H1 (cell line): ENCODE measurements around the gene ACTG1. TPM values are rescaled to one million over a fixed set of nuclear protein-coding genes. Genes with fewer than 3 reads are reported as not detected.

Source experiments
- CTCF ChIA-PET: fragments of 300-600 bp; sonication (Branson Sonifier 250); formaldehyde crosslinking; loops from one replicate; lab custom pipeline; 2021; ENCODE audit not compliant: partially characterized antibody; lab: Charles Lee
- POLR2A ChIA-PET: fragments of 300-600 bp; sonication (Branson Sonifier 250); formaldehyde crosslinking; loops from one replicate; lab custom pipeline; 2021; ENCODE audit warnings: inconsistent platforms; ENCODE audit not compliant: partially characterized antibody; lab: Charles Lee
- DNase-seq, 2 experiments: peaks; one replicate each; pipeline versions ENCODE4 v3.0.0 to v3.0.0-alpha.2; 2010 to 2022; ENCODE audit warnings: low spot score in 2 of 2, low read depth in 1 of 2, mixed read lengths in 1 of 2
- FAIRE-seq: peaks from 2 replicates; lab custom pipeline; 2011; peaks lifted over from hg19 to GRCh38; lab: Jason Lieb, UNC
- H2AFZ ChIP-seq: 2 replicates; pipeline ENCODE4 v1.8.1; 2012; ENCODE audit warnings: low read length, inconsistent platforms
- H2AK5ac ChIP-seq: 2 replicates; pipeline ENCODE4 v1.6.1; 2013; ENCODE audit warnings: low read depth, low read length
- H2BK120ac ChIP-seq: replicated peaks from 2 replicates; pipeline ENCODE3; 2013; ENCODE audit warnings: low read depth, low read length, inconsistent platforms
- H2BK12ac ChIP-seq: 2 replicates; pipeline ENCODE4 v1.6.1; 2013; ENCODE audit warnings: low read depth, low read length
- H2BK15ac ChIP-seq: 2 replicates; pipeline ENCODE4 v1.6.1; 2013; ENCODE audit warnings: low read length
- H2BK20ac ChIP-seq: 2 replicates; pipeline ENCODE4 v1.6.1; 2013; ENCODE audit warnings: low read length
- H2BK5ac ChIP-seq: 2 replicates; pipeline ENCODE4 v1.6.1; 2013; ENCODE audit warnings: low read depth, low read length
- H3K14ac ChIP-seq: 2 replicates; pipeline ENCODE4 v1.6.1; 2013; ENCODE audit warnings: inconsistent platforms; ENCODE audit not compliant: insufficient read length
- H3K18ac ChIP-seq: 2 replicates; pipeline ENCODE4 v1.6.1; 2013; ENCODE audit warnings: low read length; ENCODE audit errors: extremely low read depth
- H3K23ac ChIP-seq: 2 replicates; pipeline ENCODE4 v1.6.1; 2013; ENCODE audit warnings: inconsistent platforms; ENCODE audit not compliant: insufficient read length
- H3K23me2 ChIP-seq: 2 replicates; pipeline ENCODE4 v1.6.1; 2013; ENCODE audit warnings: low read depth, low read length
- H3K27ac ChIP-seq: 2 replicates; pipeline ENCODE4 v1.6.1; 2011; ENCODE audit warnings: low read depth, low read length, inconsistent platforms
- H3K27me3 ChIP-seq, 4 experiments: replicated peaks in 1 of 4; 1 replicate in 1 of 4; 2 replicates in 3 of 4; pipeline versions ENCODE4 v1.6.1 to v1.8.1; 2011 to 2013; ENCODE audit warnings: low read length in 3 of 4, mild to moderate bottlenecking in 3 of 4, inconsistent platforms in 2 of 4, mixed read lengths in 2 of 4, moderate library complexity in 1 of 4; ENCODE audit not compliant: control insufficient read depth in 3 of 4, insufficient read depth in 3 of 4; ENCODE audit errors: extremely low read depth in 1 of 4
- H3K36me3 ChIP-seq, 4 experiments: 2 replicates each; pipeline versions ENCODE4 v1.6.1 to v1.8.1; 2011 to 2013; ENCODE audit warnings: mild to moderate bottlenecking in 4 of 4, low read length in 3 of 4, moderate library complexity in 2 of 4, control low read depth in 1 of 4, inconsistent platforms in 1 of 4; ENCODE audit not compliant: insufficient read depth in 4 of 4, control insufficient read depth in 2 of 4
- H3K4ac ChIP-seq: replicated peaks from 2 replicates; pipeline ENCODE3; 2013; ENCODE audit warnings: low read length, low read depth, mixed read lengths, inconsistent platforms; ENCODE audit not compliant: insufficient read length
- H3K4me1 ChIP-seq, 4 experiments: replicated peaks in 1 of 4; 1 replicate in 1 of 4; 2 replicates in 3 of 4; pipeline versions ENCODE4 v1.6.1 to v1.8.1; 2011 to 2013; ENCODE audit warnings: low read length in 3 of 4, inconsistent platforms in 2 of 4, mixed read lengths in 1 of 4; ENCODE audit not compliant: insufficient read depth in 4 of 4, control insufficient read depth in 3 of 4
- H3K4me2 ChIP-seq, 2 experiments: 2 replicates each; pipeline versions ENCODE4 v1.6.1 to v1.8.1; 2011 to 2013; ENCODE audit warnings: low read depth in 2 of 2, low read length in 2 of 2, control low read depth in 1 of 2, inconsistent platforms in 1 of 2, mild to moderate bottlenecking in 1 of 2; ENCODE audit not compliant: insufficient read depth in 1 of 2
- H3K4me3 ChIP-seq, 4 experiments: fragments of 200-600, 300-600 bp in 1 of 4; sonication (generic), shearing (Covaris generic), sonication (Bioruptor Twin) in 1 of 4; 2 replicates each; pipeline versions ENCODE4 v1.5.1 to v1.8.1; 2011 to 2016; ENCODE audit warnings: low read length in 4 of 4, low read depth in 3 of 4, control low read depth in 2 of 4, inconsistent platforms in 2 of 4, mild to moderate bottlenecking in 2 of 4, mixed read lengths in 1 of 4, moderate library complexity in 1 of 4; ENCODE audit not compliant: insufficient read depth in 2 of 4; ENCODE audit errors: extremely low read depth in 1 of 4
- H3K56ac ChIP-seq: replicated peaks from 2 replicates; pipeline ENCODE3; 2013; ENCODE audit warnings: low read depth, mild to moderate bottlenecking, mixed read lengths, low read length, inconsistent platforms; ENCODE audit not compliant: insufficient read length
- H3K79me1 ChIP-seq: 2 replicates; pipeline ENCODE4 v1.6.1; 2013; ENCODE audit warnings: low read depth, low read length, control low read depth
- H3K79me2 ChIP-seq, 2 experiments: 2 replicates each; pipeline versions ENCODE4 v1.6.1 to v1.8.1; 2012 to 2013; ENCODE audit warnings: low read length in 2 of 2, mild to moderate bottlenecking in 2 of 2, inconsistent platforms in 1 of 2; ENCODE audit not compliant: insufficient read depth in 2 of 2, control insufficient read depth in 1 of 2
- H3K9ac ChIP-seq, 4 experiments: replicated peaks in 1 of 4; 1 replicate in 1 of 4; 2 replicates in 3 of 4; pipeline versions ENCODE4 v1.6.1 to v1.8.1; 2011 to 2013; ENCODE audit warnings: low read depth in 3 of 4, low read length in 3 of 4, control low read depth in 2 of 4, mild to moderate bottlenecking in 2 of 4, moderate library complexity in 2 of 4, inconsistent platforms in 1 of 4; ENCODE audit errors: extremely low read depth in 1 of 4
- H3K9me3 ChIP-seq, 2 experiments: 2 replicates each; pipeline versions ENCODE4 v1.6.1 to v1.8.1; 2012 to 2013; ENCODE audit warnings: mild to moderate bottlenecking in 2 of 2, moderate library complexity in 2 of 2, control low read depth in 1 of 2, inconsistent platforms in 1 of 2, low read depth in 1 of 2, low read length in 1 of 2, mixed read lengths in 1 of 2; ENCODE audit not compliant: insufficient read depth in 2 of 2
- H4K20me1 ChIP-seq, 2 experiments: replicated peaks in 1 of 2; 2 replicates each; pipeline versions ENCODE3 to v1.8.1; 2011 to 2013; ENCODE audit warnings: inconsistent platforms in 2 of 2, low read length in 2 of 2, mild to moderate bottlenecking in 1 of 2; ENCODE audit not compliant: insufficient read depth in 2 of 2, control insufficient read depth in 1 of 2
- H4K5ac ChIP-seq: 2 replicates; pipeline ENCODE4 v1.6.1; 2013; ENCODE audit warnings: low read length, low read depth, mixed read lengths, inconsistent platforms; ENCODE audit not compliant: insufficient read length
- H4K8ac ChIP-seq: 2 replicates; pipeline ENCODE4 v1.8.0; 2013; ENCODE audit warnings: mild to moderate bottlenecking, moderate library complexity, low read length, inconsistent platforms; ENCODE audit not compliant: insufficient read depth; ENCODE audit errors: extremely low read depth
- H4K91ac ChIP-seq: replicated peaks from 2 replicates; pipeline ENCODE3; 2013; ENCODE audit warnings: low read length, mixed read lengths, inconsistent platforms; ENCODE audit not compliant: insufficient read length
- CBX5 ChIP-seq: fragments of 300-800, 300-1000 bp; sonication (generic); IDR thresholded peaks from 2 replicates; pipeline ENCODE4 v1.7.1; 2016; ENCODE audit warnings: antibody characterized with exemption, low read length, low read depth
- CREB1 ChIP-seq: IDR thresholded peaks from 2 replicates; pipeline ENCODE4 v1.6.1; 2012; ENCODE audit warnings: inconsistent platforms
- JUN ChIP-seq: IDR thresholded peaks from 2 replicates; pipeline ENCODE4 v1.6.1; 2011; ENCODE audit warnings: low read depth, mild to moderate bottlenecking, improper control_type of control experiment, low read length
- KDM1A ChIP-seq: fragments of 200-600, 300-600 bp; sonication (generic); IDR thresholded peaks from 2 replicates; pipeline ENCODE4 v1.7.1; 2016; ENCODE audit warnings: mild to moderate bottlenecking, low read length, borderline replicate concordance
- MAFK ChIP-seq: IDR thresholded peaks from 2 replicates; pipeline ENCODE4 v1.6.1; 2012; ENCODE audit warnings: low read depth, mild to moderate bottlenecking, improper control_type of control experiment, low read length
- PHF8 ChIP-seq: fragments of 200-600 bp; sonication (generic); conservative IDR thresholded peaks from 2 replicates; pipeline ENCODE4 v1.7.1; 2012; ENCODE audit warnings: low read depth, mild to moderate bottlenecking, inconsistent platforms, low read length, moderate library complexity
- POU5F1 ChIP-seq: IDR thresholded peaks from 2 replicates; pipeline ENCODE4 v1.6.1; 2011; ENCODE audit warnings: low read depth, mild to moderate bottlenecking, low read length, moderate library complexity
- RBBP5 ChIP-seq: IDR thresholded peaks from 2 replicates; pipeline ENCODE4 v1.7.1; 2012; ENCODE audit warnings: low read depth, mild to moderate bottlenecking, inconsistent platforms, low read length, moderate library complexity, borderline replicate concordance
- RXRA ChIP-seq: IDR thresholded peaks from 2 replicates; pipeline ENCODE4 v1.6.1; 2011; ENCODE audit warnings: low read depth, mild to moderate bottlenecking, low read length, moderate library complexity; ENCODE audit not compliant: insufficient read depth
- ZNF274 ChIP-seq: IDR thresholded peaks from 2 replicates; pipeline ENCODE4 v1.7.0; 2012; ENCODE audit warnings: low read length, borderline replicate concordance; ENCODE audit errors: extremely low read depth
- WGBS, 2 experiments: shearing (Covaris generic) in 1 of 2; methylation state at CpG; one replicate each; pipeline versions ENCODE4 v1.1.6 to v1.1.7; 2013 to 2015; ENCODE audit warnings: low lambda C conversion rate in 2 of 2, mixed read lengths in 2 of 2, inconsistent platforms in 1 of 2, low coverage in 1 of 2, missing lambda C conversion rate in 1 of 2; ENCODE audit not compliant: insufficient replicate concordance in 2 of 2, insufficient coverage in 1 of 2, insufficient read length in 1 of 2; ENCODE audit errors: extremely low coverage in 1 of 2, missing lambda C conversion rate in 1 of 2; 5-methylcytosine and 5-hydroxymethylcytosine counted together
- polyA plus RNA-seq, 7 experiments: library from polyadenylated mRNA; depleted of rRNA in 3 of 7; stranded (reverse) in 5 of 7; unstranded in 2 of 7; fragments of >200 nt in 5 of 7; fragments of 200-250 nt in 2 of 7; gene quantifications; 1 replicate in 5 of 7; 2 replicates in 1 of 7; 4 replicates in 1 of 7; pipeline versions ENCODE4 v1.2.1 to v1.2.3, GENCODE V29; 2011 to 2013; ENCODE audit warnings: missing spikeins in 2 of 7, mixed read lengths in 2 of 7
- total RNA-seq: library from RNA; stranded (reverse); fragmentation: NEBNext Ultra II Directional; extraction: Animal tissue kit (Norgen Biotek cat#: 25700); gene quantifications from 2 replicates; pipeline ENCODE4 v1.2.1, GENCODE V29; 2021
- TF ChIP-seq, protein P1 (sequence below): IDR thresholded peaks from 2 replicates; pipeline ENCODE4 v1.6.1; 2011; ENCODE audit warnings: low read depth, mild to moderate bottlenecking, low read length; ENCODE audit not compliant: insufficient read depth

Gene ACTG1
- total and polyA plus RNA-seq, 2 of the 8 experiments (the other 6 are each of a cell fraction or from before 2014, with no cell fraction given) = 3,535 to 5,010 TPM

DNA sequence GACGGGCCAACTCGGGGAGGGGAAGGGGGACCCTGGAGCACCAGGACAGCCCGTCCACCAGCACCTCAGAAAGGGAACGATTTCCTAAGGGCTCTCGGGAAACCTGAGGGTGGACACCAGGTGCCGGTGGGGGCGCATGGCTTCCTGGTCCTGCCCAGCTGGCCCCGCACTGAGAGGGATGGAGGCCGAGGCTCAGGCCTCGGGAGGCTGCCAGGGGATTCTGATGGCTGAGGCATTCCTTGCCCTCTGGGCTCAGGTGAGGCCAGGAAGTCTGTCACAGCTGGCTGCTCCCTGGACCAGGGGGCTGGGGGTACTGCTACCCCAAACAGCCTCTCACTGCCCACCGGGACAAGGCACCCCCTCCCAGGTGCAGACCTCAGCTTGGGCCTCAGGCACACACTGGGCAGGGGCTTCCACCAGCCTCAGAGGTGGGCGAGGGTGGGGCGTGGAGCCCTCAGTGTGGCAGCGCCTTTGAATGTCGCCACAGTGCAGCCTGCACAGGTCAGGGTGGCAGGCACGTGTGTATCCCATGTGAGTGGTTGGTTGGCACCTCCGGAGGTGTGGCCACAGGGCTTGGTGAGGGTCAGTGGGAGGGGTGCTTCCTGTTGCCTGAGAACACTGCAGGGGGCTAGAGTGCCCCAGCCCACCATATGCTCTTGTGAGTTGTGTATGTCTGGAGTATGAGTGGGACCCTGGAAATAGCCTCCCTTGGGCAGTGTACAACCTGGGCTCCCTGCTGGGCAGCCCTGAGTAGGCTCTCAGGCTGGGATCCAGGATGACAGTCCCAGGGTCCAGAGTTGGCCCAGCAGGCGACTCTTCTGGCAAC is 11.7 kb upstream of the ACTG1 start:
- peak overlapping the region; percentile 84 for H4K91ac ChIP-seq
- ChIA-PET CTCF (interaction anchor here (1.2 to 2.4 kb wide), 6 partner anchors 10 to 271 kb away, joined by 3 to 13 read pairs (median 6); no protein-coding TSS in a partner anchor), POLR2A (interaction anchor here (1.0 to 30.5 kb wide), 5 partner anchors 12 to 273 kb away, joined by 3 to 1004 read pairs (median 3); partner anchors contain the start of gene ACTG1)
- peaks cover 5% of the 10 kb centered on the region; the same call in 1 of the 2 replicates for H3K23me2 ChIP-seq
- H3K14ac ChIP-seq = no peak overlapping the region
- H4K5ac ChIP-seq = no peak overlapping the region
- H3K27ac ChIP-seq = no peak overlapping the region
- H3K36me3 ChIP-seq = no peaks in the 10 kb centered on the region
- 88% methylated on average over 12 of the region's 18 CpGs; no CpG with 5 or more reads in 1 of the 2 experiments for WGBS, 2 experiments
- H2AFZ ChIP-seq = no peak overlapping the region
- H3K56ac ChIP-seq = no peak overlapping the region
- peaks cover 0 to 25% (median 16%) of the 10 kb centered on the region in 4 experiments; a peak in 5 of 7 replicates for H3K27me3 ChIP-seq
- no peak overlapping the region for H2BK20ac ChIP-seq
- no peak overlapping the region for H2BK5ac ChIP-seq
- no peaks in the 10 kb centered on the region for H3K9me3 ChIP-seq
- H4K20me1 ChIP-seq = peaks cover 2 to 7% of the 10 kb centered on the region in 2 experiments
- H3K4me1 ChIP-seq = peaks cover 0 to 26% (median 14%) of the 10 kb centered on the region in 4 experiments; a peak in 6 of 7 replicates
- H2BK120ac ChIP-seq = no peak overlapping the region
- H3K79me1 ChIP-seq = no peaks in the 10 kb centered on the region
- FAIRE-seq (no peak), DNase-seq (no peak)
- H2AK5ac ChIP-seq = peak overlapping the region; percentile 39; the same call in 1 of the 2 replicates
- no peak overlapping the region for H3K23ac ChIP-seq
- H3K18ac ChIP-seq = no peak overlapping the region
- no peak overlapping the region for H3K4ac ChIP-seq
- H3K9ac ChIP-seq = no peak overlapping the region
- peak overlapping the region; percentile 92; the same call in 1 of the 2 replicates for H2BK12ac ChIP-seq
- H4K8ac ChIP-seq = peak overlapping the region; percentile 68; the same call in 1 of the 2 replicates
- H2BK15ac ChIP-seq = peak overlapping the region; percentile 81; the same call in 1 of the 2 replicates
- H3K4me3 ChIP-seq = no peak overlapping the region
- H3K79me2 ChIP-seq = no peaks in the 10 kb centered on the region
- H3K4me2 ChIP-seq = no peak overlapping the region
- no peak for TF ChIP-seq JUN
- no peak for TF ChIP-seq MAFK
- TF ChIP-seq KDM1A = no peak
- TF ChIP-seq CREB1 = no peak
- no peak for TF ChIP-seq CBX5
- TF ChIP-seq PHF8 = no peak
- TF ChIP-seq ZNF274 = no peak
- TF ChIP-seq POU5F1 = no peak
- TF ChIP-seq RXRA = no peak
- TF ChIP-seq, protein P1, sequence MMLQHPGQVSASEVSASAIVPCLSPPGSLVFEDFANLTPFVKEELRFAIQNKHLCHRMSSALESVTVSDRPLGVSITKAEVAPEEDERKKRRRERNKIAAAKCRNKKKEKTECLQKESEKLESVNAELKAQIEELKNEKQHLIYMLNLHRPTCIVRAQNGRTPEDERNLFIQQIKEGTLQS = no peak
- TF ChIP-seq RBBP5 = no peak
